Measurements from ENCODE around the gene FTCDNL1. TPM values are rescaled to one million over a fixed set of nuclear protein-coding genes. Genes with fewer than 3 reads are reported as not detected.
A peak's percentile ranks its signal among the peaks of the same experiment; 100 is the strongest.

The FTCDNL1 gene
- polyA plus RNA-seq, 2 of the 4 experiments (the other 2 are of a cell fraction): 2.1 to 5.2 TPM

- Histone ChIP-seq H3K4me3 (no peak overlapping the region), H3K27ac (no peak overlapping the region), H3K4me2 (peak overlapping the region; percentile 55; the same call in 2 of the 3 replicates), H3K4me1 (peaks cover 22% of the 10 kb centered on the region), H3K9me3 (no peaks in the 10 kb centered on the region)
- FAIRE-seq (no peak), DNase-seq (ENCODE audit: low read depth in 1 of 2, low spot score in 1 of 2) (no peak), ATAC-seq (peak; percentile 30 to 37; a peak in 3 of 6 replicates)
- TF ChIP-seq HOXB13 (CRISPR knock-in tag; IDR thresholded peaks at IDR 0.05; ENCODE audit: low read depth) (no peak), CTCF (IDR thresholded peaks at IDR 0.05) (no peak; the same call in 2 of the 3 replicates), GATA3 (IDR thresholded peaks at IDR 0.05; ENCODE audit: borderline replicate concordance) (no peak), KDM1A (IDR thresholded peaks at IDR 0.05; ENCODE audit: low read depth) (no peak)
- ChIA-PET CTCF (interaction anchor here (0.7 to 4.5 kb wide), 45 partner anchors 8 to 1431 kb away, joined by 3 to 74 read pairs (median 4); no protein-coding TSS in a partner anchor), POLR2A (no interaction called here)
- WGBS (ENCODE audit: missing lambda C conversion rate): 28% methylated on average over 5 of the region's 5 CpGs
These were observed 110.9 kb downstream of the FTCDNL1 start for GRCh38 chr2:199740111-199740428.

GRCh38 chr2:199739413-199740110, 111.4 kb downstream of the FTCDNL1 start:
- no peak for FAIRE-seq
- peak overlapping the region; percentile 36 to 61; a peak in 3 of 6 replicates for H3K27ac ChIP-seq
- CTCF ChIA-PET: interaction anchor here (0.7 to 4.5 kb wide), 48 partner anchors 8 to 1430 kb away, joined by 3 to 74 read pairs (median 4); no protein-coding TSS in a partner anchor
- no peaks in the 10 kb centered on the region for H3K9me3 ChIP-seq
- peak; percentile 58 to 88; a peak in 4 of 6 replicates for ATAC-seq
- H3K4me3 ChIP-seq: no peak overlapping the region
- POLR2A ChIA-PET: no interaction called here
- peak overlapping the region; percentile 55 for H3K4me2 ChIP-seq
- DNase-seq (ENCODE audit: low read depth in 1 of 2, low spot score in 1 of 2): peak; percentile 28 to 65
- no peak for TF ChIP-seq MAFK (IDR thresholded peaks at IDR 0.05; ENCODE audit: partially characterized antibody)
- TF ChIP-seq SREBF2 (IDR thresholded peaks at IDR 0.05): no peak
- peak; percentile 88 for TF ChIP-seq CTCF (IDR thresholded peaks at IDR 0.05)
- no peak for TF ChIP-seq BHLHE40 (IDR thresholded peaks at IDR 0.05; ENCODE audit: low read depth, low read length)
- no peak for TF ChIP-seq CBX8 (IDR thresholded peaks at IDR 0.05)
- TF ChIP-seq JUN (IDR thresholded peaks at IDR 0.05): no peak
- TF ChIP-seq JUNB (IDR thresholded peaks at IDR 0.05): no peak
- TF ChIP-seq USF2 (IDR thresholded peaks at IDR 0.05): no peak
- TF ChIP-seq E2F6 (IDR thresholded peaks at IDR 0.05; ENCODE audit: borderline replicate concordance, low read depth): no peak
- TF ChIP-seq NR3C1 (IDR thresholded peaks at IDR 0.05): no peak
- no peak for TF ChIP-seq ZFP36 (IDR thresholded peaks at IDR 0.05; ENCODE audit: borderline replicate concordance, partially characterized antibody)
- peak; percentile 88 for TF ChIP-seq SMC3 (IDR thresholded peaks at IDR 0.05)
- TF ChIP-seq NFE2L2 (conservative IDR thresholded peaks at IDR 0.05; ENCODE audit: low read length): no peak
- TF ChIP-seq POLR2A (IDR thresholded peaks at IDR 0.05; ENCODE audit: low read length): no peak
- no peak for TF ChIP-seq HOXA7 (CRISPR knock-in tag; IDR thresholded peaks at IDR 0.05)
- TF ChIP-seq HEYL (CRISPR knock-in tag; IDR thresholded peaks at IDR 0.05): no peak
- TF ChIP-seq KDM1A (IDR thresholded peaks at IDR 0.05; ENCODE audit: low read depth): no peak
- no peak for TF ChIP-seq HMGXB4 (CRISPR knock-in tag; IDR thresholded peaks at IDR 0.05; ENCODE audit: borderline replicate concordance)
- no peak for TF ChIP-seq HOXB13 (CRISPR knock-in tag; IDR thresholded peaks at IDR 0.05; ENCODE audit: low read depth)
- TF ChIP-seq RARB (CRISPR knock-in tag; IDR thresholded peaks at IDR 0.05): no peak
- TF ChIP-seq RAD21 (conservative IDR thresholded peaks at IDR 0.05 in 1 of 2, IDR thresholded peaks at IDR 0.05 in 1 of 2): peak; percentile 92
- TF ChIP-seq CHD4 (IDR thresholded peaks at IDR 0.05; ENCODE audit: borderline replicate concordance): no peak
- 30% methylated on average over 15 of the region's 15 CpGs for WGBS (ENCODE audit: missing lambda C conversion rate)
- peaks cover 22% of the 10 kb centered on the region for H3K4me1 ChIP-seq

Data from A549 (cell line).